ENCODE measurements around the gene SPRED2.

DNA sequence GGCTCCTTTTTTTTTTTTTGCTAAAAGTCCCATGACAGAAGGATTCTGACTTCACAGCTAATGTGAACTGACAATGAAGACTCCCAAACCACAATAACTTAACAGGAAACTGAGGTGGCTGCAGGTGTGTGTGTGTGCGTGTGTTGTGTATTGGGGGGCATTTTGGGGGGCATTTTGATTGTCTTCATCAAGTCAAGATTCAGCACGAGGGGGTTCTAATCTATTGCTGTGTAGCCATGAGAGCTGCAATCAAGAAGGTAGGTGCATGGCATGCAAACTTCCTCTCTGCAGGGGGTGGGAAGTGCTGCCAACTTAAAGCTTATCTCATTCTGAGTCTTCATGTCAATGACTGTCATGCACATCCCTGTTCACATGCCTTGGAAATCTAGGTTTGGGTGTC lies 25.2 kb downstream of the SPRED2 start:
- TF ChIP-seq POLR2AphosphoS5 (IDR thresholded peaks at IDR 0.05): no peak
- no peak for TF ChIP-seq CTCF (IDR thresholded peaks at IDR 0.05; ENCODE audit: poor library complexity, severe bottlenecking)
- no peak for TF ChIP-seq EZH2 (IDR thresholded peaks at IDR 0.05; ENCODE audit: borderline replicate concordance, insufficient read depth, low read length, poor library complexity, severe bottlenecking)
- TF ChIP-seq EP300 (conservative IDR thresholded peaks at IDR 0.05; ENCODE audit: poor library complexity, severe bottlenecking): no peak
